T-helper 22 cell (primary cell): Measurements from ENCODE around the gene LDLRAD4.

Experiments
- DNase-seq: peaks from one replicate; pipeline ENCODE4 v3.0.0-alpha.2; 2020; ENCODE audit warnings: low read depth

The LDLRAD4 gene

DNA sequence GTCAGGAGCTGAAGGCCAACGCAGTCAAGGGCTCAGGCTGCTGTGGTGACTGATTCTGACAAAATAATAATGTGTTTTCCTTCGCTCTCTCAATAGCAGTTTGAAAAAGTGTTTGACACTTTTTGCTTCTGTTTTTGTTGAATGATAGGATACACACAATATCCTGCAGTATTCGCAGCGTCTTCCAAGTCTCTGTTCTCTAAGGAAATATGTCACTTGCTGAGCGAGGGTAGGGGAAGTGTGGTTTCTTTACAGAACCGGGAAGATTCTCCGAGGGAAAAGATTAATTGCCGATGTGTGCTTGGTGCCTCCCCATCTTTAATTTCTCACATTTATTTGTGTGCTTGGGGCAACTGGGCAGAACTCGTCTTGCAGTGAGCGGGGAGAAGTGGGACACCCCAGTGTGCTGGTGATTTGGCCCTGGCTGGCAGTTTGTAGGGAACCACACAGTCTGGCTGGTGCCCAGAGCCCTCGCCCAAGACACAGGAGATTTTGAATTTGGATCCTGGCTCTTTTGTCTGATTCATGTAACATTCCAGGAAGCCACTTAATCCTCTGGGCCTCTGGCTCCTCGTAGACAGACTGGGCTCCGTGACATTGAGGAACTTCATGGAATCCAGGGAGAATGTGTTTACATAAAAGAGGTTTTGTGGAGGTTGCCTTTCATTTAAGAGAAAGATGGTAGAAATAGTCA is 169.4 kb downstream of the LDLRAD4 start:
- no peak for DNase-seq

DNA sequence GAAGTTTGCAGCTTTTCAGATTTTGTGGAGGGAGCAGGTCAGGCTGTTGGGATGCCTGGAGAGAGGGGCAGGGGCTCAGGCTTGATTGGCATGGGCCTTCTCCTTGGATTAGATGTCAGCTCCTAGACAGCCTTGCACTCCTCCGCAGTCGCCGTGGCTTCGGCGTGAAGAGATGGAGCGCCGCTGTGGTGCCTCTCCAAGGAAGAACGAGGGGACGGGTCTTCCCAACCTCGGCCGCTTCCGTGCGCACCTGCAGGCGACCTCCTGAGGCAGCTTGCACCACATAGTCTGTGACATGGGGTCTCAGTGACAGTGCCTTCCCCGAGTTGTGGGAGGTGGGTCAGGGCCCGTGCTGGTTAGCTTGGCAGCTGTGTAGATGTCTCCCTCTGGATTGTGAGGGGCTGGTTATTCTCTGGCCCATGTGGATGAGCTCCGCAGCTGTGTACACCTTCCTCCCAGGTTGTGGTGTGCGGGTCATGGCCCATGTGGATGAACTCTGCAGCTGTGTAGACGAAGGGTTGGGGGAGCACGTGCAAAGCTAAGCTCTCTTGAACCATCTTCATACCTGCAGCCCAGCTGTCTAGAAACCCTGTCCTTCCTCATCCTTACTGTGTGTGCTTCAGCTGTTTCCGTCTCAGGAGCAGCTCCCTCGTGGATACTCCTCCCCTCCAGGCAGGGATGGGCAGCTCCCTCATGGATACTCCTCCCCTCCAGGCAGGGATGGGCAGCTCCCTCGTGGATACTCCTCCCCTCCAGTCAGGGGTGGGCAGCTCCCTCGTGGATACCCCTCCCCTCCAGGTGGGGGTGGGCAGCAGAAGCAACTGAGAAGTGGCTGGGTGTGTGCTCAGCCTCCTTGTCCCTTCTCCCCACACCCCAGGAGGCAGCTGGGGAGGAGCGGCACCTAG is 170.3 kb downstream of the LDLRAD4 start:
- no peak for DNase-seq

DNA sequence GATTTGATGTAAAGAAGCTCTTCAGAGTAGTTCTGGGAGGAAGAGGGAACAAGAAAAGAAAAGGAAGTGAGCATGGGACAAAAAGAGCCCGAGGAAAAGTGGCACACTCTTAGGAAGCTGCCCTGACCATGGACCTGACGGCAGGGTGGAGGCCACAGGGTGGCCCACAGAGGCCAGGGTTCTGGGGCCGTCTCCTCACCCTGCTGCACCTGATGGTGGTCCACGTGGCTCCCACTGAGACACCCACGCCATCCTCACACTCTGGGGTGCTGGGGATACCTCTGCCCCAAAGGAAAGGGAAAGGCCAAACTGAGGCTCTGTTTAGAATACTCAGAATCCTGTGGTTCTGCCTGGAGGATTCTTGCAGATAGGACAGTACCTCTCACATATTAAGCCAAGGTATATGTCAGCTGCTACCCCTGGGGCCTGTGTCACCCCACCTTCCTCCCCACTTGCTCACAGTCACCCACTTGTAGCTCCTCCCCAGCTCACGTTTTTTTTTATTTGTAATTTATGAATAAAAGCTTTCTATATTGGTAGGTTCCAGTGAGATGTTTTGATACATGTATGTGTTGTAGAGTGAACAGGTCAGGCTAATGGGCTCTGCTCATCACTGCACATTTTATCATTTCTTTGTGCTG is 171.1 kb downstream of the LDLRAD4 start:
- DNase-seq = no peak

DNA sequence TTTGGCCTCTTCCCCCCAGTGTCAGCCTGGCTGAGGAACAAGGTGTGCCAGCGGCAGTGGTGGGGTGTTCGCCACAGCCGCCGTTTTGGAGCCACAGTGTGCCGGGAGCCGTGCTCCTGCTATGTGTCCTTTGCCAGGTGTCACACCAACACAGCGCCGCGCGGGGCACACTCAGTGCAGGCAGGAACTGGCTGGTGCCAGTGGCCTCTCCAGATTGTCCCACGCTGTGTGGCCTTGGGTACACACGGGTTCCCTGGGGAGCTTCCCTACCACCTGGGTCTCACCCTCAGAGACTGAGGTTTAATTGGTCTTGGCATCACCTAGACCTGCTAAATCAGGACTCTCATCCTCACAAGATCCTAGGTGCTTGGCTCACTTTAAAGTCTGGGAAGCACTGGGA is 171.6 kb downstream of the LDLRAD4 start:
- DNase-seq = no peak

- DNase-seq = no peak
Measured at GRCh38 chr18:13390711-13391110, 172.2 kb downstream of the LDLRAD4 start.

GRCh38 chr18:13392029-13392750 is 173.6 kb downstream of the LDLRAD4 start:
- DNase-seq = no peak

DNA sequence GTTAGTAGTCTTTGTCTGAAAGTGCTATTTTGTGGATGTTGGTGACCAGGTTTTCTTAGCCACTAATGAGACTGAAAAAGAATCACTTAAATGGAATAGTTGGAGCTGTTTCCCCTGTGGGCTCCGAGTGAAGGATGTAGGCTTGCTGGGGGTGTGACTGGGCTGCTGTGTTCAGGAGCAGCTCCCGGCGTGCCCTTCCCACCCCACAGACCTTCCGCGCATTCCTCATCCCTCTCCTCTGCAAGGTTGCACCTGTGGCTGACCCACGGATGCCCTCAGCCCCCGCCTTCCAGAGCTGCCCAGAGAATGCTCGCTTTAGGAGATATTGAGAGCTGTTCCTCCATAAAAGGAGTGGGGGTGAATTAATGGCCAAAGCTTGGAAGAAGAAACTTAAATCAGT is 174.3 kb downstream of the LDLRAD4 start:
- DNase-seq = no peak

DNA sequence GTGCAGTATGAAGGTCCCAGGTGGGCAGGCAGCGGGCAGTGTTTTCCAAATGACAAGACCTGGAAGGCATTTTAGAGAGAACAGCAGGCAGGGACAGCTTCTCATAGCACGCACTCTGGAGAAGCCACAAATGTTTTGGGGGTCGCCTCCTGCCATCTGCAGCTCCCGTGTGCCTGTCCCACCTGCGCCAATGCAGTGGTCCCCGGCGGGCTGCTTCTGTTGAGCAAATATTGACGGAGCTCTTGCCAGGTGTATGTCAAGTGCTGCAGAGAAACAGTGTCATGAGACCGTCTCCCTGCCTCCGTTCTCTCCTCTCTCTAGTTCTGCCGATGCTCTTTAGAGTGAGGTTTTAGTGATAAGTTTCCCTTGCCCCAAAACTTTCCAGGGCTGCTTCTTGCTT is 174.8 kb downstream of the LDLRAD4 start:
- DNase-seq = no peak

DNA sequence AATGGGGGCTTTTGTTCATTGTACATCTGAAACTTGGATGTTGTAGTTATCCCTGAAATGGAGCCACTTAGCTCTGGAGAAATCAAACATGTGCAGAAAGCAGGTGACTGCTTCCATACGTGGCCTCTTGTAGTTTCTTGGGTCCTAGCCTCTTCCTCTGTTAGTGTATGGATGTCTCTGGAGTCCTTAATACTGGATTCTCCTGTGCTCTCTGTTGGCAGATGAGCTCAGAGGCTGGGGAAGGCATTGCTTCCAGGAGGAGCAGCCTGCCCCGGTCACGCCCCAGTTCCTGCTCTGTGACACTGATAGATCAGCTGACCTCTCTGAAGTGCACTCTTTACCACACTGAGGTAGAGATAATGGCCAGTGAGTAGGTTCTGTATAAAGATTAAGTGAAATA is 176.2 kb downstream of the LDLRAD4 start:
- no peak for DNase-seq

DNA sequence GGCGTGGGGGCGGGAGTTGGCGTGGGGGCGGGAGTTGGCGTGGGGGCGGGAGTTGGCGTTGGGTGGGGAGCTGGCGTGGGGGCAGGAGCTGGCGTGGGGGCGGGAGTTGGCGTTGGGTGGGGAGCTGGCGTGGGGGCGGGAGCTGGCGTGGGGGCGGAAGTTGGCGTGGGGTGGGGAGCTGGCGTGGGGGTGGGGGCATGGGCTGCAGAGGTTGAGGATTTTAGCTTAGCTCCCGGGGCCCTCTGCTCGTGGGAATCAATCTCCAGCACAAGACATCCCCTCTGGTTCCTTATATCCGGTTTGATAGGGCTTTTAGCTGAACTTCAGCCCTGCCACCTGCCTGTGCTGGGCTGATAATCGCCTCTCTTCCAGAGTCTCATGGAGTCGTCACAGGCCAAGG is 177.0 kb downstream of the LDLRAD4 start:
- no peak for DNase-seq

DNA sequence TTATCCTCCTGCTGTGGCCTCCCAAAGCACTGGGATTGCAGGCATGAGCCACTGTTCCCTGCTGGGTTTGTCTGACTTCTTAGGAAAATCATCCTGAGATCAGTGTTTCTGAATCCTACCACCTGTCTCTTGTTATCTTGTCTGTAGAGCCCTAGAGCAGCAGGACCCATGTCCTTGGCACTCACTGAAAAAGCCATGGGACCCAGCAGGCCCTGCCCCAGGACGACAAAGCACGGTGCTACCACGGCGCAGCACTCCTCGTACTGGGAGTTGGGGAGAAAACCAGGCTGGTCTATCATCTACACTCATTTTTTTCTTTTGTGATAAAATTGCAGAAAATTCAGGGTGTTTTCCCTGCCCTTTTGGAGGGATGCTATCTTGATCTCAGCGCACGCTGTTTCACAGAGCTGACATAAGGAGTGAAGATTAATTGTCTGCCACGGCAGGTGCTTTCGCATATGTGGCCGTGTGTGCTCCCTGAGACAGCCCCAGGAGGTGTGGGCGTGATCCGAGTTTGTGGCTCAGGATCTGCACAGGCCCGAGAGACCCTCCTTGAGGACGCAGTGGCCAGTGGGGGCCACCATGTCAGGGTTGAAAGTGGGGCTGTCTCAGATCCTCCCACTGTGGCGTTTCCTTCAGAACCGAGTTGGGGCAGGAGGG is 179.1 kb downstream of the LDLRAD4 start:
- no peak for DNase-seq

GRCh38 chr18:13398631-13399030 is 180.1 kb downstream of the LDLRAD4 start:
- no peak for DNase-seq

- DNase-seq = no peak
Measured at GRCh38 chr18:13399511-13399910, 181.0 kb downstream of the LDLRAD4 start.

DNA sequence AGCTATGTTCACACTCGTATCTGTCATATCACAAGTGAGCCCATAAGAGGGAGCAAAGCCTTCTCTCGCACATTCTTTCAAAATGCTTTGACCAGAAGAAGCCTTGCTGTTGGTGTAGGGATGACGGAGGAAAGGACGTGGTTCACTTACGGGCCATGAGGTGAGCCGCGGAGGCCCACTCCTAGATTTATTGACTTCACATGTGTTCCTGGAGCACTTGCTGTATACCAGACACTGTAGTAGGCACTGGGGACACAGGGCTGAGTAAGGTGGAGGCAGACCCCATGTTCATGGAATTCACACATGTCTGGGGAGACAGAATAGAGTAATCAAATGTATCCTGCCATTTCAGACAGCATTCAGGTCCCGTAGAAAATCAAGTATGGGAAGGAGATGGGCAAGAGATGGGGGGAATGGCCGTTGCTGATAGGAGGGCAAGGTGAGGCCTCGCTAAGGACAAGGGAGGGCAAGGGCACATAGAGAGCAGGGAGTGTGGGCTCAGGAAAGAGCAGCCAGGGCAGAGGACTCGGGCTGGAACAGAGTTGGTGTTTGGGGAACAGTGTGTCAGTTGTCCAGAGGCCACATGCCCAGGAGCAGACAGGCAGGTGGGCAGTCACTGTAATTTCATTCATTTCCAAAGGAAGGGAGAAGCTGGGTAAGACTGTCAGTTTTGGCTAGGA is 182.2 kb downstream of the LDLRAD4 start:
- DNase-seq = no peak

- DNase-seq = no peak
Measured at GRCh38 chr18:13401404-13401803, 182.8 kb downstream of the LDLRAD4 start.

- no peak for DNase-seq
Measured at GRCh38 chr18:13401826-13402225, 183.3 kb downstream of the LDLRAD4 start.

GRCh38 chr18:13403786-13404549 is 185.4 kb downstream of the LDLRAD4 start:
- no peak for DNase-seq

GRCh38 chr18:13405305-13406038 is 186.9 kb downstream of the LDLRAD4 start:
- no peak for DNase-seq

DNA sequence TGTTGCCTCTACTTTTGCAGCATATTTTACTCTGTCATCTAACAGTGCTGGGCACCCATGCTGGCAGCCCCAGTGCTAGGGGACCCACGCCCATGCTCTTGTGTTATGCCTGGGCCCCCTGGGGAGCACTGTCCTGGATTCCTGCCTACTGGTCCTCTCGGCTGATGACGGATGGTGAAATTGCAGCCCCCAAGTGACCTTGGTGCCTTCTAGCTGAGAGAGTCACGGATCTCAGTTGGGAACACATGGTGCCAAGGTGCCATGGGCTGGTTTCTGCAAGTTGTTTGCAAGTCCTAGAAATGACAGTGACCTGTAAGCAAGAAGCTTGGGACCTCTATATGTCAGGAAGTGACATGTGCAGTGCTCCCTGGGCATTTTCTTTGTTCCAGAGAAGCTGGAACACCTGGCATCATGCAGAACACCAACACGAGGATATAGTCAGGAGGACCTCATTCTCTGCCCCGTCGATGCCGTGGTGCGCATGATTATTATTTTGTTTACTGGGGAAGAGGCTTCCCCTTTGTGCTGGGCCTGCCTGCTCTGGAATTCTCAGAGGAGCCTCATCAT is 187.6 kb downstream of the LDLRAD4 start:
- no peak for DNase-seq
